Endothelial cell (in vitro differentiated cells): ENCODE measurements around the gene NTSR1. TPM values are rescaled to one million over a fixed set of nuclear protein-coding genes. Genes with fewer than 3 reads are reported as not detected.

ENCODE experiments used
- DNase-seq: peaks from one replicate; pipeline ENCODE4 v3.0.0; 2021; ENCODE audit warnings: low spot score
- H3K27ac Mint-ChIP-seq: one replicate; pipeline ENCODE4 v1.8.0; 2021; ENCODE audit warnings: mixed read lengths, inconsistent platforms; ENCODE audit not compliant: unreplicated experiment
- H3K27me3 Mint-ChIP-seq: one replicate; pipeline ENCODE4 v1.8.0; 2021; ENCODE audit warnings: mild to moderate bottlenecking, moderate library complexity, mixed read lengths, inconsistent platforms; ENCODE audit not compliant: unreplicated experiment
- H3K36me3 Mint-ChIP-seq: one replicate; pipeline ENCODE4 v1.8.0; 2021; ENCODE audit warnings: mild to moderate bottlenecking, low read depth, mixed read lengths, inconsistent platforms; ENCODE audit not compliant: unreplicated experiment
- H3K4me1 Mint-ChIP-seq: one replicate; pipeline ENCODE4 v1.8.0; 2021; ENCODE audit warnings: mild to moderate bottlenecking, mixed read lengths, inconsistent platforms; ENCODE audit not compliant: unreplicated experiment
- H3K4me3 Mint-ChIP-seq: one replicate; pipeline ENCODE4 v1.8.0; 2021; ENCODE audit warnings: mild to moderate bottlenecking, mixed read lengths, inconsistent platforms; ENCODE audit not compliant: unreplicated experiment
- H3K9me3 Mint-ChIP-seq: one replicate; pipeline ENCODE4 v1.8.0; 2021; ENCODE audit warnings: mixed read lengths, inconsistent platforms; ENCODE audit not compliant: unreplicated experiment
- CTCF ChIP-seq: fragments of 200-600 bp; sonication (generic); IDR thresholded peaks from one replicate; pipeline ENCODE4 v1.5.0; 2021; ENCODE audit warnings: antibody characterized with exemption; ENCODE audit not compliant: unreplicated experiment
- total RNA-seq: library from RNA; stranded (reverse); fragmentation: NEBNext Ultra II Directional; extraction: Animal tissue kit (Norgen Biotek cat#: 25700); gene quantifications from one replicate; pipeline ENCODE4 v1.2.1, GENCODE V29; 2021; ENCODE audit not compliant: unreplicated experiment

Gene NTSR1
- total RNA-seq, 1 donor from 2014 or later = not detected

GRCh38 chr20:62779417-62779685 lies 70.7 kb downstream of the NTSR1 start:
- no peak for TF ChIP-seq CTCF
- no peaks in the 10 kb centered on the region for H3K9me3 Mint-ChIP-seq
- H3K4me3 Mint-ChIP-seq = no peak overlapping the region
- H3K4me1 Mint-ChIP-seq = peaks cover 10% of the 10 kb centered on the region
- H3K27me3 Mint-ChIP-seq = peaks cover 5% of the 10 kb centered on the region
- no peak overlapping the region for H3K27ac Mint-ChIP-seq
- no peak for DNase-seq
- H3K36me3 Mint-ChIP-seq = peaks cover 3% of the 10 kb centered on the region

GRCh38 chr20:62780204-62780603 lies 71.6 kb downstream of the NTSR1 start:
- H3K27me3 Mint-ChIP-seq = peaks cover 5% of the 10 kb centered on the region
- H3K4me1 Mint-ChIP-seq = peaks cover 10% of the 10 kb centered on the region
- no peak for TF ChIP-seq CTCF
- no peaks in the 10 kb centered on the region for H3K9me3 Mint-ChIP-seq
- no peak for DNase-seq
- H3K27ac Mint-ChIP-seq = no peak overlapping the region
- H3K36me3 Mint-ChIP-seq = peaks cover 3% of the 10 kb centered on the region
- no peak overlapping the region for H3K4me3 Mint-ChIP-seq

- H3K27me3 Mint-ChIP-seq = peaks cover 4% of the 10 kb centered on the region
- H3K9me3 Mint-ChIP-seq = no peaks in the 10 kb centered on the region
- no peak overlapping the region for H3K4me3 Mint-ChIP-seq
- peaks cover 10% of the 10 kb centered on the region for H3K4me1 Mint-ChIP-seq
- peaks cover 3% of the 10 kb centered on the region for H3K36me3 Mint-ChIP-seq
- H3K27ac Mint-ChIP-seq = no peak overlapping the region
- TF ChIP-seq CTCF = no peak
- no peak for DNase-seq
These were observed 72.1 kb downstream of the NTSR1 start for GRCh38 chr20:62780696-62781095.

- Mint-ChIP-seq H3K4me1 (peaks cover 16% of the 10 kb centered on the region), H3K4me3 (no peak overlapping the region), H3K27ac (no peak overlapping the region), H3K9me3 (no peaks in the 10 kb centered on the region), H3K36me3 (no peaks in the 10 kb centered on the region), H3K27me3 (peaks cover 2% of the 10 kb centered on the region)
- TF ChIP-seq CTCF = no peak
- DNase-seq = no peak
These were observed 73.7 kb downstream of the NTSR1 start for GRCh38 chr20:62782149-62782892.

- no peak overlapping the region for H3K4me3 Mint-ChIP-seq
- DNase-seq = no peak
- H3K27me3 Mint-ChIP-seq = peaks cover 3% of the 10 kb centered on the region
- H3K36me3 Mint-ChIP-seq = no peaks in the 10 kb centered on the region
- H3K9me3 Mint-ChIP-seq = no peaks in the 10 kb centered on the region
- H3K4me1 Mint-ChIP-seq = peaks cover 21% of the 10 kb centered on the region
- H3K27ac Mint-ChIP-seq = no peak overlapping the region
- no peak for TF ChIP-seq CTCF
These were observed 74.2 kb downstream of the NTSR1 start for GRCh38 chr20:62782893-62783278.
